HepG2 (cell line): ENCODE measurements around the gene NPHS1.

Experiments used
- CHD4 ChIP-seq: fragments of 200-600 bp; sonication (generic); IDR thresholded peaks from 2 replicates; pipeline ENCODE4 v1.7.0; 2017; ENCODE audit warnings: mild to moderate bottlenecking, low read length, borderline replicate concordance
- CTCF ChIP-seq: sonication (generic); formaldehyde crosslinking; IDR thresholded peaks from 2 replicates; pipeline ENCODE4 v1.5.0; 2020; ENCODE audit warnings: mild to moderate bottlenecking, missing genetic modification reagents, moderate library complexity
- TCF12 ChIP-seq, 2 experiments: fragments of 450-650 bp in 1 of 2; sonication (generic) in 1 of 2; formaldehyde crosslinking in 1 of 2; IDR thresholded peaks; 2 replicates each; pipeline versions ENCODE4 v1.6.1 to v1.8.0; 2017 to 2022; ENCODE audit warnings: antibody characterized with exemption in 1 of 2, mild to moderate bottlenecking in 1 of 2, missing genetic modification reagents in 1 of 2, moderate library complexity in 1 of 2
- ZBTB26 ChIP-seq: IDR thresholded peaks from 2 replicates; pipeline ENCODE4 v1.6.1; 2016; ENCODE audit warnings: missing compliant biosample characterization, missing genetic modification reagents, borderline replicate concordance

- TF ChIP-seq CTCF (CRISPR knock-in tag) (no peak), CHD4 (no peak), TCF12 (IDR thresholded peaks at IDR 0.05) (no peak), TCF12 (CRISPR knock-in tag; IDR thresholded peaks at IDR 0.05) (no peak), ZBTB26 (CRISPR knock-in tag) (no peak)
Measured at GRCh38 chr19:35852029-35852780, at the start of gene NPHS1.
